Smooth muscle cell (in vitro differentiated cells): ENCODE results near the gene IFNA17. TPM values are rescaled to one million over a fixed set of nuclear protein-coding genes. Genes with fewer than 3 reads are reported as not detected.

Experiments
- DNase-seq: peaks from one replicate; lab custom pipeline; 2025; ENCODE audit not compliant: unreplicated experiment; lab: John Stamatoyannopoulos, UW
- H2AFZ ChIP-seq: fragments of 200-600 bp; sonication (generic); 2 replicates; pipeline ENCODE4 v1.6.0; 2016; ENCODE audit warnings: antibody characterized with exemption, low read depth, mild to moderate bottlenecking
- H3F3A ChIP-seq: fragments of 200-600 bp; sonication (generic); 2 replicates; pipeline ENCODE4 v1.6.0; 2017; ENCODE audit warnings: antibody characterized with exemption, low read depth
- H3K27ac ChIP-seq: fragments of 200-600 bp; sonication (generic); 2 replicates; pipeline ENCODE4 v1.5.1; 2016; ENCODE audit warnings: low read depth, mild to moderate bottlenecking
- H3K27me3 ChIP-seq: fragments of 200-600 bp; sonication (generic); 2 replicates; pipeline ENCODE4 v1.6.1; 2016; ENCODE audit warnings: low read depth, mild to moderate bottlenecking
- H3K36me3 ChIP-seq: fragments of 200-600 bp; sonication (generic); 2 replicates; pipeline ENCODE4 v1.5.1; 2016; ENCODE audit warnings: low read depth
- H3K4me1 ChIP-seq: fragments of 200-600 bp; sonication (generic); 2 replicates; pipeline ENCODE4 v1.5.1; 2016; ENCODE audit warnings: low read depth
- H3K4me2 ChIP-seq: fragments of 200-600 bp; sonication (generic); 2 replicates; pipeline ENCODE4 v1.6.0; 2016; ENCODE audit warnings: mild to moderate bottlenecking
- H3K4me3 ChIP-seq: fragments of 200-600 bp; sonication (generic); 2 replicates; pipeline ENCODE4 v1.5.1; 2016; ENCODE audit warnings: mild to moderate bottlenecking
- H3K79me2 ChIP-seq: fragments of 200-600 bp; sonication (generic); 2 replicates; pipeline ENCODE4 v1.6.0; 2016; ENCODE audit warnings: low read depth, mild to moderate bottlenecking
- H3K9ac ChIP-seq: fragments of 200-600 bp; sonication (generic); 2 replicates; pipeline ENCODE4 v1.6.0; 2016; ENCODE audit warnings: low read depth
- H3K9me3 ChIP-seq: fragments of 200-600 bp; sonication (generic); replicated peaks from 2 replicates; pipeline ENCODE4 v1.5.1; 2016; ENCODE audit warnings: low read depth
- H4K20me1 ChIP-seq: fragments of 200-600 bp; sonication (generic); 2 replicates; pipeline ENCODE4 v1.6.0; 2016; ENCODE audit warnings: low read depth
- WGBS: methylation state at CpG from one replicate; pipeline ENCODE4 v1.1.7; 2016; ENCODE audit warnings: low lambda C conversion rate; 5-methylcytosine and 5-hydroxymethylcytosine counted together
- polyA plus RNA-seq: library from polyadenylated mRNA; unstranded; fragments of >200 nt; fragmentation: Nextera tagmentation; extraction: Ambion mirVana; gene quantifications from 2 replicates; pipeline ENCODE4 v1.2.1, GENCODE V29; 2016
- total RNA-seq: library from RNA; depleted of rRNA; stranded (reverse); fragments of >200 nt; gene quantifications from 2 replicates; pipeline ENCODE4 v1.2.3, GENCODE V29; 2014
- TF ChIP-seq, protein P1 (sequence below): fragments of 200-600 bp; sonication (generic); IDR thresholded peaks from 2 replicates; pipeline ENCODE4 v1.5.1; 2017; ENCODE audit warnings: borderline replicate concordance, mild to moderate bottlenecking, antibody characterized with exemption; ENCODE audit not compliant: insufficient read depth, poor library complexity, severe bottlenecking

Gene IFNA17
- total RNA-seq, result not detected in 2 replicates
- not detected in 2 replicates for polyA plus RNA-seq

DNA sequence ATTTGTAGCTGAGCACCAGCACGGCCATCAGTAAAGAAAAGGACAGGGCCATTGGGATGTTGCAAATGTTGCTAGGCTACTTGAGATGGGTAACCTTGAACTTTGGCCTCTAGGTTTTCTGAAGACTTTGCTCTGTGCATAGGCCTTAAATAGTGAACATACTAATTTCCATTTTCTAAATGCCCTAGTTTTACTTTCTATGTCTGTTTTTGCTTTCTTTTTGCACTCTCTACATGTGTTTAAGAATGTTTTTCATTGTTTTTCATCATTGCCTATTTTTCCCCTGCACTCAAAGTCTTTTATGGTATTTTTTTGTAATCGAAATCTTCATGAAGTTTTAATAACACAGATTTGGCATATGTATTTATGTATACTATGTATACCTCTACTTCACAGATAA is at the start of gene IFNA17:
Gene IFNA17 (minus strand): TSS at position 101 of the 400 bp plus-strand sequence. CDS start 49 bp downstream, at position 52.
- H3K79me2 ChIP-seq, result no peaks in the 10 kb centered on the region
- 76% methylated on average over 2 of the region's 2 CpGs for WGBS
- H2AFZ ChIP-seq, result no peak within 1 kb of the TSS
- TF ChIP-seq, protein P1, sequence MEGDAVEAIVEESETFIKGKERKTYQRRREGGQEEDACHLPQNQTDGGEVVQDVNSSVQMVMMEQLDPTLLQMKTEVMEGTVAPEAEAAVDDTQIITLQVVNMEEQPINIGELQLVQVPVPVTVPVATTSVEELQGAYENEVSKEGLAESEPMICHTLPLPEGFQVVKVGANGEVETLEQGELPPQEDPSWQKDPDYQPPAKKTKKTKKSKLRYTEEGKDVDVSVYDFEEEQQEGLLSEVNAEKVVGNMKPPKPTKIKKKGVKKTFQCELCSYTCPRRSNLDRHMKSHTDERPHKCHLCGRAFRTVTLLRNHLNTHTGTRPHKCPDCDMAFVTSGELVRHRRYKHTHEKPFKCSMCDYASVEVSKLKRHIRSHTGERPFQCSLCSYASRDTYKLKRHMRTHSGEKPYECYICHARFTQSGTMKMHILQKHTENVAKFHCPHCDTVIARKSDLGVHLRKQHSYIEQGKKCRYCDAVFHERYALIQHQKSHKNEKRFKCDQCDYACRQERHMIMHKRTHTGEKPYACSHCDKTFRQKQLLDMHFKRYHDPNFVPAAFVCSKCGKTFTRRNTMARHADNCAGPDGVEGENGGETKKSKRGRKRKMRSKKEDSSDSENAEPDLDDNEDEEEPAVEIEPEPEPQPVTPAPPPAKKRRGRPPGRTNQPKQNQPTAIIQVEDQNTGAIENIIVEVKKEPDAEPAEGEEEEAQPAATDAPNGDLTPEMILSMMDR, result no peak
- no peak for DNase-seq
- H3K9me3 ChIP-seq, result no peaks in the 10 kb centered on the region
- no peak within 1 kb of the TSS for H3K27ac ChIP-seq
- H3F3A ChIP-seq, result no peaks in the 10 kb centered on the region
- peaks cover 7% of the 10 kb centered on the region for H3K27me3 ChIP-seq
- no peaks in the 10 kb centered on the region for H3K36me3 ChIP-seq
- no peak within 1 kb of the TSS for H3K9ac ChIP-seq
- H3K4me1 ChIP-seq, result no peaks in the 10 kb centered on the region
- H4K20me1 ChIP-seq, result no peaks in the 10 kb centered on the region
- H3K4me2 ChIP-seq, result no peak within 1 kb of the TSS
- no peak within 1 kb of the TSS for H3K4me3 ChIP-seq

DNA sequence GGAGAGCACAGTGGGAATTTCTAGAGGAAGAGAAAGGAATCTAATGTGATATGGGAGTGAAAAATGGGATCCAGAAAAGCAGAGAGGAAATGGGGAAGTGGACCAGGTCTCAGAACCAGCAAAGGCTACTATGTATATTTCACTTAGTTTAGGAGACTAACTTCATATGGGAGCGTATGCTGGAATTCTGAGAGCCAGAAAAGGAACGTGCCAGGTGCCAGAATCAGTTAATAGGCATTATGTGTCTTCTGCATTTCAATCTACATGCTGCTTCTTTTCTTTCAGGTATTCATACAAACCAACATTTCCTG is 40.3 kb upstream of the IFNA17 start:
- H3F3A ChIP-seq, result no peaks in the 10 kb centered on the region
- 52% methylated on average over 2 of the region's 2 CpGs for WGBS
- H3K27ac ChIP-seq, result no peak overlapping the region
- H3K9ac ChIP-seq, result no peak overlapping the region
- no peak overlapping the region for H3K4me3 ChIP-seq
- no peaks in the 10 kb centered on the region for H3K9me3 ChIP-seq
- DNase-seq, result no peak
- no peaks in the 10 kb centered on the region for H3K4me1 ChIP-seq
- TF ChIP-seq, protein P1, result no peak
- no peaks in the 10 kb centered on the region for H4K20me1 ChIP-seq
- peaks cover 60% of the 10 kb centered on the region for H3K27me3 ChIP-seq
- no peaks in the 10 kb centered on the region for H3K79me2 ChIP-seq
- no peaks in the 10 kb centered on the region for H3K36me3 ChIP-seq
- no peak overlapping the region for H2AFZ ChIP-seq
- H3K4me2 ChIP-seq, result no peak overlapping the region

DNA sequence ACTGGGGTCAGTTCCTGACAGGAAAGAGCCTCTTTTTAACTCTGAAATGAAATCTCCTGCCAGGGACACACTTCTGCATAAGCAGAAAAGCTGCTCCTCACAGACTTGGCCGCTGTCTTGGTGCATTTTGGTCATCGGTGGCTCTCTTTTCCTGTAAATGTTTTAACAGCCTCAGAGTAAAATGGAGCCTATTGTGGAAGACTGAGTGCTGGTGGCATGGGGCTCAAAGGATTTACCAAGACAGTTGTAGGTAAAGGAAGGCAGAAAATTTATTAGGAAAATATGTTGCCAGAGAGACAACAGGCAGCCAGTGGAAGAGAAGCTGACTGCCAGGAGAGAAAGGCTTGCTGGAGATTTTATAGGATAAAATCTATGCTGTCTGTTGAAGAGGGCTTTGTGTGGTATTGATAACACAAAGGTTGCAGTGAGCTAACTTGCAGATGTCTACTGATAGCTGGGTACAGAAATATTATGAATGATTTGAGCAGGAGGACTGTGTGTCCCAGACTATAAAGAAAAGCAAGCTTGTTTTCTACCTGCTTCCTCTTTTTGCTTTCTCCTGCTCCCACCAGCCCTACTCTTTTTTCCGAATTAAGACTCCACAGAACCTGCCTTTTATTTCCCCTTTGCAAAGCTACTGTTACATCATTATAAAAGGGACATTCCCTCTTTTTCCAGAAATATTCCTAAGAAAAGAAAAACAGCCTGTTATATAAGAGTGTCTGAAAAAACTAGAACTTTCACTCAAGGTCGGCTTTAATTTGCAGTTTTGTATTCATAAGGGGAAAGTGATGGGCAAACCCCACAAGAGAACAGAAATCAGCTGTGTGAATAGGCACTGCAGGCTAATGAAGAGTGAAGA is 39.7 kb upstream of the IFNA17 start:
- no peak overlapping the region for H3K9ac ChIP-seq
- WGBS, result 78% methylated on average over 4 of the region's 4 CpGs
- no peaks in the 10 kb centered on the region for H4K20me1 ChIP-seq

More for the DNA sequence above, 39.7 kb upstream of the IFNA17 start:
- no peaks in the 10 kb centered on the region for H3K4me1 ChIP-seq
- peaks cover 63% of the 10 kb centered on the region for H3K27me3 ChIP-seq
- H3K4me3 ChIP-seq, result no peak overlapping the region
- no peak overlapping the region for H3K27ac ChIP-seq
- no peak overlapping the region for H2AFZ ChIP-seq
- H3K79me2 ChIP-seq, result no peaks in the 10 kb centered on the region
- H3F3A ChIP-seq, result no peaks in the 10 kb centered on the region
- TF ChIP-seq, protein P1, result no peak
- no peak overlapping the region for H3K4me2 ChIP-seq
- H3K9me3 ChIP-seq, result no peaks in the 10 kb centered on the region
- DNase-seq, result no peak
- H3K36me3 ChIP-seq, result no peaks in the 10 kb centered on the region
